SHP77 treated with DMSO at 0.1 percent for 48 hours (cell line): ENCODE results near the gene SIRPG.
"Not testable (repeated sequence)": the region's sequence is repeated elsewhere in the genome, so short reads cannot be mapped to it uniquely, and the experiment has no call there.

ENCODE experiments used
- DNase-seq: peaks from one replicate; lab custom pipeline; 2025; lab: John Stamatoyannopoulos, UW

Gene SIRPG

GRCh38 chr20:1671891-1672669 is 14.5 kb upstream of the SIRPG start:
- DNase-seq, result no peak

- no peak for DNase-seq
Observed at GRCh38 chr20:1669304-1669703, 11.7 kb upstream of the SIRPG start.

GRCh38 chr20:1667502-1668085 is 10.0 kb upstream of the SIRPG start:
- no peak for DNase-seq

GRCh38 chr20:1666802-1667201 is 9.2 kb upstream of the SIRPG start:
- no peak for DNase-seq

- no peak for DNase-seq
Observed at GRCh38 chr20:1665345-1665744, 7.8 kb upstream of the SIRPG start.

- no peak for DNase-seq
Observed at GRCh38 chr20:1664911-1665310, 7.3 kb upstream of the SIRPG start.

- no peak for DNase-seq
Observed at GRCh38 chr20:1663917-1664316, 6.3 kb upstream of the SIRPG start.

- DNase-seq, result no peak
Observed at GRCh38 chr20:1661542-1662299, 4.1 kb upstream of the SIRPG start.

GRCh38 chr20:1660246-1660645 is 2.7 kb upstream of the SIRPG start:
- no peak for DNase-seq

- no peak for DNase-seq
Observed at GRCh38 chr20:1656844-1657243, 735 bp downstream of the SIRPG start.

GRCh38 chr20:1654996-1655395 is 2.6 kb downstream of the SIRPG start:
- no peak for DNase-seq

GRCh38 chr20:1652960-1653359 is 4.6 kb downstream of the SIRPG start:
- DNase-seq, result no peak

GRCh38 chr20:1652104-1652503 is 5.5 kb downstream of the SIRPG start:
- DNase-seq, result no peak

- DNase-seq, result peak; percentile 28
Observed at GRCh38 chr20:1651268-1652058, 6.1 kb downstream of the SIRPG start.

- DNase-seq, result no peak
Observed at GRCh38 chr20:1648101-1648500, 9.5 kb downstream of the SIRPG start.

- no peak for DNase-seq
Observed at GRCh38 chr20:1646975-1647431, 10.6 kb downstream of the SIRPG start.

- no peak for DNase-seq
Observed at GRCh38 chr20:1644101-1644962, 13.2 kb downstream of the SIRPG start.

- DNase-seq, result not testable (repeated sequence)
Observed at GRCh38 chr20:1638643-1639042, 18.9 kb downstream of the SIRPG start.

- no peak for DNase-seq
Observed at GRCh38 chr20:1637755-1638154, 19.8 kb downstream of the SIRPG start.

- DNase-seq, result no peak
Observed at GRCh38 chr20:1637226-1637625, 20.4 kb downstream of the SIRPG start.

GRCh38 chr20:1636621-1637020 is 21.0 kb downstream of the SIRPG start:
- no peak for DNase-seq
